ENCODE results near the gene PROSER2.

- TF ChIP-seq ATF3 (IDR thresholded peaks at IDR 0.05) (no peak), GABPA (IDR thresholded peaks at IDR 0.05 in 1 of 2, conservative IDR thresholded peaks at IDR 0.05 in 1 of 2) (no peak), CTCF (IDR thresholded peaks at IDR 0.05; ENCODE audit: low read depth, low read length, missing input control) (no peak), MAX (IDR thresholded peaks at IDR 0.05) (no peak), TAF1 (conservative IDR thresholded peaks at IDR 0.05) (no peak), SP1 (IDR thresholded peaks at IDR 0.05) (no peak), HNF4A (conservative IDR thresholded peaks at IDR 0.05) (no peak), EGR1 (IDR thresholded peaks at IDR 0.05; ENCODE audit: low read depth in 2 of 2) (no peak), NR2F2 (IDR thresholded peaks at IDR 0.05) (no peak), YY1 (IDR thresholded peaks at IDR 0.05) (no peak), RAD21 (IDR thresholded peaks at IDR 0.05) (no peak), JUND (IDR thresholded peaks at IDR 0.05) (no peak)
These were observed 25.9 kb upstream of the PROSER2 start for GRCh38 chr10:11797281-11797680.

Data from liver (tissue), 3 donors.